SK-N-SH treated with all-trans-retinoic acid at 6 μM for 48 hours (cell line): Measurements from ENCODE around the gene JMJD1C.
"Not testable (repeated sequence)": the region's sequence is repeated elsewhere in the genome, so short reads cannot be mapped to it uniquely, and the experiment has no call there.

Source experiments
- ATAC-seq: fragments of 200-7000 bp; cut with Tn5 transposase; 3 replicates; pipeline ENCODE4 v1.9.1; 2020; ENCODE audit warnings: mild to moderate bottlenecking, moderate library complexity
- ARNTL ChIP-seq: fragments of 450-650 bp; formaldehyde crosslinking; IDR thresholded peaks from 2 replicates; pipeline ENCODE4 v1.5.0; 2020; ENCODE audit warnings: low read depth, mild to moderate bottlenecking, moderate library complexity, borderline replicate concordance
- BACH2 ChIP-seq: fragments of 250-450 bp; sonication (Bioruptor Pico); IDR thresholded peaks from 2 replicates; pipeline ENCODE4 v1.9.0; 2021; ENCODE audit warnings: mild to moderate bottlenecking, borderline replicate concordance
- CREB5 ChIP-seq: fragments of 250-450 bp; sonication (Bioruptor Pico); IDR thresholded peaks from 2 replicates; pipeline ENCODE4 v1.5.1; 2020; ENCODE audit warnings: low read depth, mild to moderate bottlenecking, moderate library complexity
- CSDC2 ChIP-seq: fragments of 250-450 bp; sonication (Bioruptor Pico); IDR thresholded peaks from 2 replicates; pipeline ENCODE4 v1.5.0; 2020; ENCODE audit warnings: mild to moderate bottlenecking, moderate library complexity
- CSRNP3 ChIP-seq: fragments of 250-450 bp; sonication (Bioruptor Pico); IDR thresholded peaks from 2 replicates; pipeline ENCODE4 v1.5.1; 2021; ENCODE audit warnings: mild to moderate bottlenecking, moderate library complexity
- ESRRG ChIP-seq: fragments of 250-450 bp; sonication (Bioruptor Pico); IDR thresholded peaks from 2 replicates; pipeline ENCODE4 v1.6.1; 2021; ENCODE audit warnings: mild to moderate bottlenecking
- GLIS3 ChIP-seq: fragments of 250-450 bp; sonication (Bioruptor Pico); IDR thresholded peaks from 2 replicates; pipeline ENCODE4 v1.5.0; 2020; ENCODE audit warnings: mild to moderate bottlenecking, moderate library complexity
- ISL1 ChIP-seq: fragments of 250-450 bp; sonication (Bioruptor Pico); IDR thresholded peaks from 2 replicates; pipeline ENCODE4 v2.1.2; 2022; ENCODE audit warnings: mild to moderate bottlenecking, moderate library complexity
- OSR1 ChIP-seq: fragments of 250-450 bp; sonication (Bioruptor Pico); IDR thresholded peaks from 2 replicates; pipeline ENCODE4 v1.8.0; 2022; ENCODE audit warnings: moderate library complexity, mild to moderate bottlenecking, inconsistent platforms
- PATZ1 ChIP-seq: fragments of 250-450 bp; sonication (Bioruptor Pico); IDR thresholded peaks from 2 replicates; pipeline ENCODE4 v1.8.0; 2020; ENCODE audit warnings: mild to moderate bottlenecking, moderate library complexity, borderline replicate concordance
- POU6F1 ChIP-seq: fragments of 250-450 bp; sonication (Bioruptor Pico); IDR thresholded peaks from 2 replicates; pipeline ENCODE4 v1.8.0; 2021; ENCODE audit warnings: low read depth, mild to moderate bottlenecking, moderate library complexity, borderline replicate concordance
- PPARA ChIP-seq: fragments of 250-450 bp; sonication (Bioruptor Pico); IDR thresholded peaks from 2 replicates; pipeline ENCODE4 v1.5.0; 2020; ENCODE audit warnings: mild to moderate bottlenecking, borderline replicate concordance
- RARB ChIP-seq: fragments of 250-450 bp; sonication (Bioruptor Pico); IDR thresholded peaks from 2 replicates; pipeline ENCODE4 v1.8.0; 2021; ENCODE audit warnings: mild to moderate bottlenecking, moderate library complexity
- SNAI2 ChIP-seq: fragments of 250-450 bp; sonication (Bioruptor Pico); IDR thresholded peaks from 2 replicates; pipeline ENCODE4 v1.5.0; 2020; ENCODE audit warnings: mild to moderate bottlenecking, moderate library complexity
- TCF4 ChIP-seq: fragments of 250-450 bp; sonication (Bioruptor Pico); IDR thresholded peaks from 2 replicates; pipeline ENCODE4 v1.8.0; 2021; ENCODE audit warnings: mild to moderate bottlenecking, moderate library complexity, borderline replicate concordance
- TOX ChIP-seq: fragments of 250-450 bp; sonication (Bioruptor Pico); IDR thresholded peaks from 2 replicates; pipeline ENCODE4 v1.8.0; 2021; ENCODE audit warnings: mild to moderate bottlenecking, moderate library complexity, borderline replicate concordance
- TSHZ2 ChIP-seq: fragments of 250-450 bp; sonication (Bioruptor Pico); IDR thresholded peaks from 2 replicates; pipeline ENCODE4 v1.5.0; 2020; ENCODE audit warnings: mild to moderate bottlenecking, moderate library complexity
- ZC3H10 ChIP-seq: fragments of 250-450 bp; sonication (Bioruptor Pico); IDR thresholded peaks from 2 replicates; pipeline ENCODE4 v1.5.1; 2021; ENCODE audit warnings: mild to moderate bottlenecking, moderate library complexity
- ZFP3 ChIP-seq: fragments of 250-450 bp; sonication (Bioruptor Pico); IDR thresholded peaks from 2 replicates; pipeline ENCODE4 v1.5.0; 2020; ENCODE audit warnings: mild to moderate bottlenecking, moderate library complexity
- ZNF565 ChIP-seq: fragments of 450-650 bp; formaldehyde crosslinking; conservative IDR thresholded peaks from 2 replicates; pipeline ENCODE4 v1.5.0; 2020; ENCODE audit warnings: low read depth, mild to moderate bottlenecking, moderate library complexity
- ZNF70 ChIP-seq: fragments of 450-650 bp; formaldehyde crosslinking; IDR thresholded peaks from 2 replicates; pipeline ENCODE4 v1.5.0; 2020; ENCODE audit warnings: mild to moderate bottlenecking, moderate library complexity
- ZNF8 ChIP-seq: fragments of 450-650 bp; formaldehyde crosslinking; IDR thresholded peaks from 2 replicates; pipeline ENCODE4 v1.5.0; 2020; ENCODE audit warnings: mild to moderate bottlenecking, moderate library complexity

The JMJD1C gene

GRCh38 chr10:63383141-63383540 is 82.6 kb downstream of the JMJD1C start:
- ATAC-seq: no peak
- TF ChIP-seq ESRRG (CRISPR knock-in tag) (no peak), OSR1 (CRISPR knock-in tag) (no peak), RARB (CRISPR knock-in tag) (no peak), ZNF70 (no peak), ZNF565 (no peak), BACH2 (no peak), CSRNP3 (no peak), CREB5 (CRISPR knock-in tag) (no peak), GLIS3 (no peak)

GRCh38 chr10:63382066-63382465 is 83.7 kb downstream of the JMJD1C start:
- no peak; the same call in 2 of the 3 replicates for ATAC-seq
- TF ChIP-seq PPARA: no peak
- TF ChIP-seq ZC3H10 (CRISPR knock-in tag): no peak
- TF ChIP-seq POU6F1: no peak
- TF ChIP-seq ISL1 (CRISPR knock-in tag): no peak
- no peak for TF ChIP-seq PATZ1
- TF ChIP-seq TSHZ2 (CRISPR knock-in tag): no peak
- no peak for TF ChIP-seq CSDC2 (CRISPR knock-in tag)
- TF ChIP-seq ZNF70: no peak
- no peak for TF ChIP-seq ZNF565
- no peak for TF ChIP-seq TCF4 (CRISPR knock-in tag)
- no peak for TF ChIP-seq ZFP3 (CRISPR knock-in tag)
- no peak for TF ChIP-seq RARB (CRISPR knock-in tag)
- TF ChIP-seq ARNTL (CRISPR knock-in tag): no peak
- TF ChIP-seq SNAI2 (CRISPR knock-in tag): no peak
- TF ChIP-seq TOX (CRISPR knock-in tag): no peak
- TF ChIP-seq GLIS3: no peak
- TF ChIP-seq ESRRG (CRISPR knock-in tag): no peak

GRCh38 chr10:63377305-63377661 is 88.5 kb downstream of the JMJD1C start:
- ATAC-seq: not testable (repeated sequence)

- ATAC-seq: no peak
- TF ChIP-seq TOX (CRISPR knock-in tag) (no peak), GLIS3 (no peak), PPARA (no peak), ZNF8 (CRISPR knock-in tag) (no peak)
Observed at GRCh38 chr10:63376560-63377304, 89.0 kb downstream of the JMJD1C start.
